Measurements from ENCODE around the gene MVP. TPM values are rescaled to one million over a fixed set of nuclear protein-coding genes. Genes with fewer than 3 reads are reported as not detected.

The MVP gene
- total RNA-seq, 2 experiments from 2014 or later: 6.3 to 6.8 TPM

DNA sequence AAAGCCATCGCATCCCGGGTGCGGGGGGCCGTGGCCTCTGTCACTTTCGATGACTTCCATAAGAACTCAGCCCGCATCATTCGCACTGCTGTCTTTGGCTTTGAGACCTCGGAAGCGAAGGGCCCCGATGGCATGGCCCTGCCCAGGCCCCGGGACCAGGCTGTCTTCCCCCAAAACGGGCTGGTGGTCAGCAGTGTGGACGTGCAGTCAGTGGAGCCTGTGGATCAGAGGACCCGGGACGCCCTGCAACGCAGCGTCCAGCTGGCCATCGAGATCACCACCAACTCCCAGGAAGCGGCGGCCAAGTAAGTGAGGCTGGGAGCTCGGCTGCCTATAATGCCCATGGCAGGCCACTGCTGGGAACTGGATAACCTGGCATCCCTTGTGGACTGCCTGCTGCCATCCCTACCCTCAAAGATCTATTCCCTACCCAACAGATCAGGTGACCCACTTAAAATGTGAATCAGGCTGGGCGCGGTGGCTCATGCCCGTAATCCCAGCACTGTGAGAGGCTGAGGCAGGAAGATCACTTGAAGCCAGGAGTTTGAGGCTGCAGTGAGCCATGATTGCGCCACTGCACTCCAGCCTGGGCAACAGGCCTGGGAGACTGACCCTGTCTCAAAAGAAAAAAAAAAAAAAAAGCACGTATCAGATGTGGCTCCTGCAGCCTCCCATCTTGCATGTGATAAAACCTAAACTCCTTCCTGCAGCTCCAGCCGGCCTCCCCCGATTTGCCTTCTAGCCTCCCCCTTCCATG is 24.5 kb downstream of the MVP start:
- Histone ChIP-seq H3K4me1 (ENCODE audit: insufficient read depth, low read length, poor library complexity, severe bottlenecking) (no peaks in the 10 kb centered on the region), H3K4me2 (ENCODE audit: low read length) (no peak overlapping the region), H3K27ac (ENCODE audit: low read depth, low read length, poor library complexity, severe bottlenecking) (no peak overlapping the region), H3K36me3 (ENCODE audit: insufficient read depth, low read length) (no peaks in the 10 kb centered on the region), H3K79me2 (ENCODE audit: insufficient read depth, low read depth, low read length) (no peaks in the 10 kb centered on the region), H3K9me3 (ENCODE audit: low read length) (no peaks in the 10 kb centered on the region), H4K20me1 (ENCODE audit: insufficient read depth, low read length) (no peaks in the 10 kb centered on the region), H3K4me3 (ENCODE audit: low read depth, low read length, poor library complexity, severe bottlenecking) (no peak overlapping the region), H3K9me2 (ENCODE audit: insufficient read depth, low read length) (no peaks in the 10 kb centered on the region), H2AFZ (ENCODE audit: low read length) (no peak overlapping the region)
- TF ChIP-seq EZH2phosphoT487 (IDR thresholded peaks at IDR 0.05; ENCODE audit: borderline replicate concordance, low read depth, low read length): no peak
- TF ChIP-seq, protein P1, sequence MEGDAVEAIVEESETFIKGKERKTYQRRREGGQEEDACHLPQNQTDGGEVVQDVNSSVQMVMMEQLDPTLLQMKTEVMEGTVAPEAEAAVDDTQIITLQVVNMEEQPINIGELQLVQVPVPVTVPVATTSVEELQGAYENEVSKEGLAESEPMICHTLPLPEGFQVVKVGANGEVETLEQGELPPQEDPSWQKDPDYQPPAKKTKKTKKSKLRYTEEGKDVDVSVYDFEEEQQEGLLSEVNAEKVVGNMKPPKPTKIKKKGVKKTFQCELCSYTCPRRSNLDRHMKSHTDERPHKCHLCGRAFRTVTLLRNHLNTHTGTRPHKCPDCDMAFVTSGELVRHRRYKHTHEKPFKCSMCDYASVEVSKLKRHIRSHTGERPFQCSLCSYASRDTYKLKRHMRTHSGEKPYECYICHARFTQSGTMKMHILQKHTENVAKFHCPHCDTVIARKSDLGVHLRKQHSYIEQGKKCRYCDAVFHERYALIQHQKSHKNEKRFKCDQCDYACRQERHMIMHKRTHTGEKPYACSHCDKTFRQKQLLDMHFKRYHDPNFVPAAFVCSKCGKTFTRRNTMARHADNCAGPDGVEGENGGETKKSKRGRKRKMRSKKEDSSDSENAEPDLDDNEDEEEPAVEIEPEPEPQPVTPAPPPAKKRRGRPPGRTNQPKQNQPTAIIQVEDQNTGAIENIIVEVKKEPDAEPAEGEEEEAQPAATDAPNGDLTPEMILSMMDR (conservative IDR thresholded peaks at IDR 0.05; ENCODE audit: low read length): no peak
- POLR2A ChIA-PET: interaction anchor here (0.6 to 0.7 kb wide), 2 partner anchors 117 to 982 kb away, joined by 3 to 8 read pairs; no protein-coding TSS in a partner anchor
- CTCF ChIA-PET (ENCODE audit: unreplicated experiment): no interaction called here
- no peak for DNase-seq (ENCODE audit: low spot score)
- intact Hi-C loops (cut with micrococcal nuclease; ENCODE audit: unreplicated experiment): no loop called here
- no TSS peak for BruUV-seq (replicated peaks)

DNA sequence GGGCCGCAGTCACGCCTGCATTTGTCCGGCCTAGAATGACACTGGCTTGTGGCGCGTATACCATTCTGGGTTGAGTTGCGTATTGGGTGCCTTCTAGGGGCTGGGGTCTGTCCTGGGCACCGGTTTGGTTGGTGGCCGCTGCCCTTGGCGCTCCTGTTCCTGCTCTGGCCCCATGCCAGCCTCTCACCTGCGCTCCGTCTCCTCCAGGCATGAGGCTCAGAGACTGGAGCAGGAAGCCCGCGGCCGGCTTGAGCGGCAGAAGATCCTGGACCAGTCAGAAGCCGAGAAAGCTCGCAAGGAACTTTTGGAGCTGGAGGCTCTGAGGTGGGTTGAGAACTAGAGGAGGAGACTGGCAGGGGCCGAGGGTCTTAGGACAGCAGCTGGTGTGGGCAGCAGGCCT is 25.4 kb downstream of the MVP start:
- Histone ChIP-seq H3K9me2 (ENCODE audit: insufficient read depth, low read length) (no peaks in the 10 kb centered on the region), H3K4me1 (ENCODE audit: insufficient read depth, low read length, poor library complexity, severe bottlenecking) (no peaks in the 10 kb centered on the region), H4K20me1 (ENCODE audit: insufficient read depth, low read length) (no peaks in the 10 kb centered on the region), H2AFZ (ENCODE audit: low read length) (no peak overlapping the region), H3K9me3 (ENCODE audit: low read length) (no peaks in the 10 kb centered on the region), H3K4me2 (ENCODE audit: low read length) (no peak overlapping the region), H3K4me3 (ENCODE audit: low read depth, low read length, poor library complexity, severe bottlenecking) (no peak overlapping the region), H3K36me3 (ENCODE audit: insufficient read depth, low read length) (no peaks in the 10 kb centered on the region), H3K27ac (ENCODE audit: low read depth, low read length, poor library complexity, severe bottlenecking) (no peak overlapping the region), H3K79me2 (ENCODE audit: insufficient read depth, low read depth, low read length) (no peaks in the 10 kb centered on the region)
- ChIA-PET POLR2A (interaction anchor here (0.6 to 0.7 kb wide), 2 partner anchors 116 to 246 kb away, joined by 7 to 8 read pairs; no protein-coding TSS in a partner anchor), CTCF (ENCODE audit: unreplicated experiment) (no interaction called here)
- no TSS peak for BruUV-seq (replicated peaks)
- DNase-seq (ENCODE audit: low spot score): no peak
- TF ChIP-seq, protein P1 (conservative IDR thresholded peaks at IDR 0.05; ENCODE audit: low read length): no peak
- no peak for TF ChIP-seq EZH2phosphoT487 (IDR thresholded peaks at IDR 0.05; ENCODE audit: borderline replicate concordance, low read depth, low read length)
- intact Hi-C loops (cut with micrococcal nuclease; ENCODE audit: unreplicated experiment): no loop called here

Data from OCI-LY7 (cell line).